ENCODE results near the gene SLFN12.

The SLFN12 gene

GRCh38 chr17:35433075-35433894, 985 bp upstream of the SLFN12 start (continued):
- TF ChIP-seq SP7 (tag by site-specific recombination; IDR thresholded peaks at IDR 0.05) (peak; percentile 74), ZNF423 (tag by site-specific recombination; IDR thresholded peaks at IDR 0.05) (no peak), ZNF701 (tag by site-specific recombination; IDR thresholded peaks at IDR 0.05) (no peak), RBAK (tag by site-specific recombination; IDR thresholded peaks at IDR 0.05) (no peak), HIC1 (tag by site-specific recombination; IDR thresholded peaks at IDR 0.05) (peak; percentile 68), REST (tag by site-specific recombination; IDR thresholded peaks at IDR 0.05) (no peak), ZNF335 (tag by site-specific recombination; conservative IDR thresholded peaks at IDR 0.05) (peak; percentile 76), ZNF24 (tag by site-specific recombination; IDR thresholded peaks at IDR 0.05) (0 out of 2 replicates have a peak, but pooled peaks have one; percentile 52), ZNF146 (tag by site-specific recombination; IDR thresholded peaks at IDR 0.05) (no peak), ZNF830 (tag by site-specific recombination; IDR thresholded peaks at IDR 0.05; ENCODE audit: low read depth) (no peak), ZNF600 (tag by site-specific recombination; IDR thresholded peaks at IDR 0.05) (0 out of 2 replicates have a peak, but pooled peaks have one; percentile 16), PATZ1 (tag by site-specific recombination; IDR thresholded peaks at IDR 0.05) (peak; percentile 29), ZBTB26 (tag by site-specific recombination; optimal IDR thresholded peaks at IDR 0.05) (no peak), ZNF362 (tag by site-specific recombination; IDR thresholded peaks at IDR 0.05) (no peak), ZBTB48 (tag by site-specific recombination; IDR thresholded peaks at IDR 0.05) (peak; percentile 83), ZNF280D (tag by site-specific recombination; IDR thresholded peaks at IDR 0.05) (no peak), ZBTB7A (tag by site-specific recombination; IDR thresholded peaks at IDR 0.05; ENCODE audit: low read depth) (no peak), ZFHX2 (tag by site-specific recombination; conservative IDR thresholded peaks at IDR 0.05) (no peak), GLIS1 (tag by site-specific recombination; IDR thresholded peaks at IDR 0.05) (no peak), PRDM4 (tag by site-specific recombination; IDR thresholded peaks at IDR 0.05) (no peak), ZNF341 (tag by site-specific recombination; IDR thresholded peaks at IDR 0.05; ENCODE audit: low read depth) (no peak), ZNF561 (tag by site-specific recombination; IDR thresholded peaks at IDR 0.05; ENCODE audit: borderline replicate concordance) (no peak), TCF7L2 (IDR thresholded peaks at IDR 0.05; ENCODE audit: borderline replicate concordance, low read depth, low read length) (no peak)
